ENCODE data around the gene CREB3L2. TPM values are rescaled to one million over a fixed set of nuclear protein-coding genes. Genes with fewer than 3 reads are reported as not detected.

CREB3L2 gene
- total and polyA plus RNA-seq, 2 of the 8 experiments (the other 6 are each of a cell fraction or from before 2014, with no cell fraction given), result 14.4 to 48.3 TPM

DNA sequence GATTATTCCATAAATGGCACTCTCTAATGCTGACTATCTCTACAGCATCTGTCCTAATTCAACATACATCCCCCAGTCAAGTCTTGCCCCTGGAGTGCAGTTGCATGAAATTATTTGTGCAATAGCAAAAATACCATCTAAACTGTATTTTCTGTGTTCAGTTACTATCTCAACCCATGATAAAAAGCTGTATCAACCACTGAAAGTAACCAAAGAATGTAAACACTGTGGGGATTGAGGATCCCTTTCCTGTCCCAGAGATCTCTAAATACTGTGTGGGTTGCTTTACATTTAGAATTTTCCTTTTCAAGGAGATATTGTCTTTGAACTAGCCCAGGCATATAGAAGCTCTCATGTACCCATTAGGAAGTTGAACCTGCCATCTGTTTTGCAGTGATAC lies 131.2 kb downstream of the CREB3L2 start (continued):
- TF ChIP-seq, protein P1, sequence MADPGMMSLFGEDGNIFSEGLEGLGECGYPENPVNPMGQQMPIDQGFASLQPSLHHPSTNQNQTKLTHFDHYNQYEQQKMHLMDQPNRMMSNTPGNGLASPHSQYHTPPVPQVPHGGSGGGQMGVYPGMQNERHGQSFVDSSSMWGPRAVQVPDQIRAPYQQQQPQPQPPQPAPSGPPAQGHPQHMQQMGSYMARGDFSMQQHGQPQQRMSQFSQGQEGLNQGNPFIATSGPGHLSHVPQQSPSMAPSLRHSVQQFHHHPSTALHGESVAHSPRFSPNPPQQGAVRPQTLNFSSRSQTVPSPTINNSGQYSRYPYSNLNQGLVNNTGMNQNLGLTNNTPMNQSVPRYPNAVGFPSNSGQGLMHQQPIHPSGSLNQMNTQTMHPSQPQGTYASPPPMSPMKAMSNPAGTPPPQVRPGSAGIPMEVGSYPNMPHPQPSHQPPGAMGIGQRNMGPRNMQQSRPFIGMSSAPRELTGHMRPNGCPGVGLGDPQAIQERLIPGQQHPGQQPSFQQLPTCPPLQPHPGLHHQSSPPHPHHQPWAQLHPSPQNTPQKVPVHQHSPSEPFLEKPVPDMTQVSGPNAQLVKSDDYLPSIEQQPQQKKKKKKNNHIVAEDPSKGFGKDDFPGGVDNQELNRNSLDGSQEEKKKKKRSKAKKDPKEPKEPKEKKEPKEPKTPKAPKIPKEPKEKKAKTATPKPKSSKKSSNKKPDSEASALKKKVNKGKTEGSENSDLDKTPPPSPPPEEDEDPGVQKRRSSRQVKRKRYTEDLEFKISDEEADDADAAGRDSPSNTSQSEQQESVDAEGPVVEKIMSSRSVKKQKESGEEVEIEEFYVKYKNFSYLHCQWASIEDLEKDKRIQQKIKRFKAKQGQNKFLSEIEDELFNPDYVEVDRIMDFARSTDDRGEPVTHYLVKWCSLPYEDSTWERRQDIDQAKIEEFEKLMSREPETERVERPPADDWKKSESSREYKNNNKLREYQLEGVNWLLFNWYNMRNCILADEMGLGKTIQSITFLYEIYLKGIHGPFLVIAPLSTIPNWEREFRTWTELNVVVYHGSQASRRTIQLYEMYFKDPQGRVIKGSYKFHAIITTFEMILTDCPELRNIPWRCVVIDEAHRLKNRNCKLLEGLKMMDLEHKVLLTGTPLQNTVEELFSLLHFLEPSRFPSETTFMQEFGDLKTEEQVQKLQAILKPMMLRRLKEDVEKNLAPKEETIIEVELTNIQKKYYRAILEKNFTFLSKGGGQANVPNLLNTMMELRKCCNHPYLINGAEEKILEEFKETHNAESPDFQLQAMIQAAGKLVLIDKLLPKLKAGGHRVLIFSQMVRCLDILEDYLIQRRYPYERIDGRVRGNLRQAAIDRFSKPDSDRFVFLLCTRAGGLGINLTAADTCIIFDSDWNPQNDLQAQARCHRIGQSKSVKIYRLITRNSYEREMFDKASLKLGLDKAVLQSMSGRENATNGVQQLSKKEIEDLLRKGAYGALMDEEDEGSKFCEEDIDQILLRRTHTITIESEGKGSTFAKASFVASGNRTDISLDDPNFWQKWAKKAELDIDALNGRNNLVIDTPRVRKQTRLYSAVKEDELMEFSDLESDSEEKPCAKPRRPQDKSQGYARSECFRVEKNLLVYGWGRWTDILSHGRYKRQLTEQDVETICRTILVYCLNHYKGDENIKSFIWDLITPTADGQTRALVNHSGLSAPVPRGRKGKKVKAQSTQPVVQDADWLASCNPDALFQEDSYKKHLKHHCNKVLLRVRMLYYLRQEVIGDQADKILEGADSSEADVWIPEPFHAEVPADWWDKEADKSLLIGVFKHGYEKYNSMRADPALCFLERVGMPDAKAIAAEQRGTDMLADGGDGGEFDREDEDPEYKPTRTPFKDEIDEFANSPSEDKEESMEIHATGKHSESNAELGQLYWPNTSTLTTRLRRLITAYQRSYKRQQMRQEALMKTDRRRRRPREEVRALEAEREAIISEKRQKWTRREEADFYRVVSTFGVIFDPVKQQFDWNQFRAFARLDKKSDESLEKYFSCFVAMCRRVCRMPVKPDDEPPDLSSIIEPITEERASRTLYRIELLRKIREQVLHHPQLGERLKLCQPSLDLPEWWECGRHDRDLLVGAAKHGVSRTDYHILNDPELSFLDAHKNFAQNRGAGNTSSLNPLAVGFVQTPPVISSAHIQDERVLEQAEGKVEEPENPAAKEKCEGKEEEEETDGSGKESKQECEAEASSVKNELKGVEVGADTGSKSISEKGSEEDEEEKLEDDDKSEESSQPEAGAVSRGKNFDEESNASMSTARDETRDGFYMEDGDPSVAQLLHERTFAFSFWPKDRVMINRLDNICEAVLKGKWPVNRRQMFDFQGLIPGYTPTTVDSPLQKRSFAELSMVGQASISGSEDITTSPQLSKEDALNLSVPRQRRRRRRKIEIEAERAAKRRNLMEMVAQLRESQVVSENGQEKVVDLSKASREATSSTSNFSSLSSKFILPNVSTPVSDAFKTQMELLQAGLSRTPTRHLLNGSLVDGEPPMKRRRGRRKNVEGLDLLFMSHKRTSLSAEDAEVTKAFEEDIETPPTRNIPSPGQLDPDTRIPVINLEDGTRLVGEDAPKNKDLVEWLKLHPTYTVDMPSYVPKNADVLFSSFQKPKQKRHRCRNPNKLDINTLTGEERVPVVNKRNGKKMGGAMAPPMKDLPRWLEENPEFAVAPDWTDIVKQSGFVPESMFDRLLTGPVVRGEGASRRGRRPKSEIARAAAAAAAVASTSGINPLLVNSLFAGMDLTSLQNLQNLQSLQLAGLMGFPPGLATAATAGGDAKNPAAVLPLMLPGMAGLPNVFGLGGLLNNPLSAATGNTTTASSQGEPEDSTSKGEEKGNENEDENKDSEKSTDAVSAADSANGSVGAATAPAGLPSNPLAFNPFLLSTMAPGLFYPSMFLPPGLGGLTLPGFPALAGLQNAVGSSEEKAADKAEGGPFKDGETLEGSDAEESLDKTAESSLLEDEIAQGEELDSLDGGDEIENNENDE (IDR thresholded peaks at IDR 0.05; ENCODE audit: insufficient replicate concordance, low read length), result no peak
- TF ChIP-seq SP1 (IDR thresholded peaks at IDR 0.05; ENCODE audit: low read depth, low read length) (no peak), CEBPB (IDR thresholded peaks at IDR 0.05; ENCODE audit: low read depth, low read length) (no peak), NRF1 (IDR thresholded peaks at IDR 0.05; ENCODE audit: low read depth, low read length) (no peak), TAF7 (optimal IDR thresholded peaks at IDR 0.05; ENCODE audit: borderline replicate concordance, low read depth, low read length) (no peak), TBP (IDR thresholded peaks at IDR 0.05; ENCODE audit: low read depth, low read length) (no peak), POLR2AphosphoS5 (IDR thresholded peaks at IDR 0.05; ENCODE audit: low read depth, low read length) (no peak)
